ENCODE results near the gene IRAK3. TPM values are rescaled to one million over a fixed set of nuclear protein-coding genes. Genes with fewer than 3 reads are reported as not detected.

Gene IRAK3
- polyA plus RNA-seq, 6 donors from 2014 or later, result 1.7 to 7.3 (median 2.1) TPM; not detected in 1

GRCh38 chr12:66258011-66258410, 69.0 kb downstream of the IRAK3 start:
- H3K27ac Mint-ChIP-seq, result no peak overlapping the region
- DNase-seq, result no peak
- H3K4me1 Mint-ChIP-seq, result no peaks in the 10 kb centered on the region
- no peaks in the 10 kb centered on the region for H3K9me3 Mint-ChIP-seq
- no peak for ATAC-seq (ENCODE audit: low read depth in 2 of 2)
- H3K27me3 Mint-ChIP-seq, result no peaks in the 10 kb centered on the region
- no peak overlapping the region for H3K4me3 Mint-ChIP-seq
- no peaks in the 10 kb centered on the region for H3K36me3 Mint-ChIP-seq

- peaks cover 0 to 11% (median 7%) of the 10 kb centered on the region in 3 donors for H3K27me3 Mint-ChIP-seq
- no peak overlapping the region for H3K4me3 Mint-ChIP-seq
- no peaks in the 10 kb centered on the region for H3K4me1 Mint-ChIP-seq
- ATAC-seq (ENCODE audit: low read depth in 2 of 2) (no peak), DNase-seq (no peak)
- H3K36me3 Mint-ChIP-seq, result no peaks in the 10 kb centered on the region
- H3K27ac Mint-ChIP-seq, result peak overlapping the region in 1 of 6 donors; percentile 75
- no peaks in the 10 kb centered on the region for H3K9me3 Mint-ChIP-seq
Observed at GRCh38 chr12:66262737-66263136, 73.7 kb downstream of the IRAK3 start.

GRCh38 chr12:66268562-66268961, 79.5 kb downstream of the IRAK3 start:
- Mint-ChIP-seq H3K9me3 (no peaks in the 10 kb centered on the region), H3K27me3 (peaks cover 0 to 11% (median 7%) of the 10 kb centered on the region in 3 donors), H3K36me3 (no peaks in the 10 kb centered on the region), H3K27ac (no peak overlapping the region), H3K4me3 (no peak overlapping the region), H3K4me1 (no peaks in the 10 kb centered on the region)
- DNase-seq (no peak), ATAC-seq (ENCODE audit: low read depth in 2 of 2) (peak; percentile 47 to 65)

GRCh38 chr12:66269142-66269541, 80.1 kb downstream of the IRAK3 start:
- Mint-ChIP-seq H3K4me1 (no peaks in the 10 kb centered on the region), H3K36me3 (no peaks in the 10 kb centered on the region), H3K27me3 (peaks cover 0 to 7% (median 7%) of the 10 kb centered on the region in 3 donors), H3K27ac (no peak overlapping the region), H3K9me3 (no peaks in the 10 kb centered on the region), H3K4me3 (no peak overlapping the region)
- ATAC-seq (ENCODE audit: low read depth in 2 of 2) (no peak), DNase-seq (no peak)

- no peaks in the 10 kb centered on the region for H3K36me3 Mint-ChIP-seq
- no peaks in the 10 kb centered on the region for H3K4me1 Mint-ChIP-seq
- DNase-seq (peak; percentile 7), ATAC-seq (ENCODE audit: low read depth in 2 of 2) (peak in 1 of 2 donors; percentile 48)
- no peaks in the 10 kb centered on the region for H3K9me3 Mint-ChIP-seq
- H3K4me3 Mint-ChIP-seq, result no peak overlapping the region
- H3K27me3 Mint-ChIP-seq, result no peaks in the 10 kb centered on the region
- H3K27ac Mint-ChIP-seq, result no peak overlapping the region
Observed at GRCh38 chr12:66269757-66270383, 80.9 kb downstream of the IRAK3 start.

- Mint-ChIP-seq H3K4me3 (no peak overlapping the region), H3K36me3 (no peaks in the 10 kb centered on the region), H3K4me1 (no peaks in the 10 kb centered on the region), H3K27me3 (no peaks in the 10 kb centered on the region), H3K27ac (no peak overlapping the region), H3K9me3 (no peaks in the 10 kb centered on the region)
- no peak for DNase-seq
- no peak for ATAC-seq (ENCODE audit: low read depth in 2 of 2)
Observed at GRCh38 chr12:66270613-66271012, 81.6 kb downstream of the IRAK3 start.

- H3K9me3 Mint-ChIP-seq, result no peaks in the 10 kb centered on the region
- no peak overlapping the region for H3K4me3 Mint-ChIP-seq
- peaks cover 0 to under 1% of the 10 kb centered on the region in 2 donors for H3K36me3 Mint-ChIP-seq
- no peaks in the 10 kb centered on the region for H3K4me1 Mint-ChIP-seq
- DNase-seq (no peak), ATAC-seq (ENCODE audit: low read depth in 2 of 2) (no peak)
- peaks cover under 1 to 2% (median under 1%) of the 10 kb centered on the region in 3 donors for H3K27me3 Mint-ChIP-seq
- H3K27ac Mint-ChIP-seq, result no peak overlapping the region
Observed at GRCh38 chr12:66272650-66273049, 83.6 kb downstream of the IRAK3 start.

GRCh38 chr12:66273147-66273546, 84.1 kb downstream of the IRAK3 start:
- Mint-ChIP-seq H3K9me3 (no peaks in the 10 kb centered on the region), H3K36me3 (peaks cover 0 to 4% of the 10 kb centered on the region in 2 donors), H3K27me3 (peaks cover 4 to 7% (median 5%) of the 10 kb centered on the region in 3 donors), H3K4me3 (no peak overlapping the region), H3K4me1 (no peaks in the 10 kb centered on the region), H3K27ac (no peak overlapping the region)
- DNase-seq (no peak), ATAC-seq (ENCODE audit: low read depth in 2 of 2) (no peak)

GRCh38 chr12:66275040-66275439, 86.0 kb downstream of the IRAK3 start:
- no peak overlapping the region for H3K27ac Mint-ChIP-seq
- H3K27me3 Mint-ChIP-seq, result peaks cover 4 to 12% (median 9%) of the 10 kb centered on the region in 3 donors
- H3K9me3 Mint-ChIP-seq, result no peaks in the 10 kb centered on the region
- no peaks in the 10 kb centered on the region for H3K4me1 Mint-ChIP-seq
- DNase-seq, result no peak
- peaks cover 0 to 4% of the 10 kb centered on the region in 2 donors for H3K36me3 Mint-ChIP-seq
- no peak for ATAC-seq (ENCODE audit: low read depth in 2 of 2)
- no peak overlapping the region for H3K4me3 Mint-ChIP-seq

GRCh38 chr12:66279123-66279712, 90.2 kb downstream of the IRAK3 start:
- H3K4me3 Mint-ChIP-seq, result no peak overlapping the region

GRCh38 chr12:66280561-66280960, 91.5 kb downstream of the IRAK3 start:
- peaks cover 4 to 11% (median 6%) of the 10 kb centered on the region in 7 donors for H3K9me3 Mint-ChIP-seq
- H3K4me1 Mint-ChIP-seq, result peaks cover 0 to 3% (median 0%) of the 10 kb centered on the region in 3 donors
- H3K36me3 Mint-ChIP-seq, result peaks cover 0 to 4% of the 10 kb centered on the region in 2 donors
- no peak for DNase-seq
- no peak for ATAC-seq (ENCODE audit: low read depth in 2 of 2)
- no peak overlapping the region for H3K27ac Mint-ChIP-seq
- peaks cover 4 to 30% (median 23%) of the 10 kb centered on the region in 3 donors for H3K27me3 Mint-ChIP-seq
- no peak overlapping the region for H3K4me3 Mint-ChIP-seq

More at GRCh38 chr12:66279123-66279712, 90.2 kb downstream of the IRAK3 start:
- peaks cover 0 to 4% of the 10 kb centered on the region in 2 donors for H3K36me3 Mint-ChIP-seq
- no peak for ATAC-seq (ENCODE audit: low read depth in 2 of 2)
- no peak for DNase-seq
- H3K4me1 Mint-ChIP-seq, result peaks cover 0 to 3% (median 0%) of the 10 kb centered on the region in 3 donors
- H3K27ac Mint-ChIP-seq, result no peak overlapping the region
- H3K9me3 Mint-ChIP-seq, result peaks cover 4 to 11% (median 6%) of the 10 kb centered on the region in 7 donors
- peaks cover 4 to 30% (median 23%) of the 10 kb centered on the region in 3 donors for H3K27me3 Mint-ChIP-seq

- no peak for DNase-seq
- Mint-ChIP-seq H3K4me1 (peaks cover 0 to 3% (median 0%) of the 10 kb centered on the region in 3 donors), H3K4me3 (no peak overlapping the region), H3K36me3 (peaks cover 0 to 4% of the 10 kb centered on the region in 2 donors), H3K27ac (no peak overlapping the region), H3K9me3 (peaks cover 4 to 11% (median 6%) of the 10 kb centered on the region in 7 donors), H3K27me3 (peaks cover 4 to 30% (median 23%) of the 10 kb centered on the region in 3 donors)
- no peak for ATAC-seq (ENCODE audit: low read depth in 2 of 2)
Observed at GRCh38 chr12:66282244-66282643, 93.2 kb downstream of the IRAK3 start.

- Mint-ChIP-seq H3K27me3 (peaks cover 0 to 19% (median 9%) of the 10 kb centered on the region in 3 donors), H3K4me1 (no peaks in the 10 kb centered on the region), H3K9me3 (no peaks in the 10 kb centered on the region), H3K36me3 (no peaks in the 10 kb centered on the region), H3K4me3 (no peak overlapping the region), H3K27ac (peak overlapping the region in 1 of 6 donors; percentile 75)
- ATAC-seq (ENCODE audit: low read depth in 2 of 2) (no peak), DNase-seq (no peak)
Observed at GRCh38 chr12:66287275-66287674, 98.3 kb downstream of the IRAK3 start.

GRCh38 chr12:66288121-66288520, 99.1 kb downstream of the IRAK3 start:
- no peaks in the 10 kb centered on the region for H3K4me1 Mint-ChIP-seq
- DNase-seq, result no peak
- H3K27ac Mint-ChIP-seq, result no peak overlapping the region
- H3K9me3 Mint-ChIP-seq, result peaks cover 0 to 2% (median 0%) of the 10 kb centered on the region in 7 donors
- ATAC-seq (ENCODE audit: low read depth in 2 of 2), result no peak
- H3K36me3 Mint-ChIP-seq, result no peaks in the 10 kb centered on the region
- H3K4me3 Mint-ChIP-seq, result no peak overlapping the region
- H3K27me3 Mint-ChIP-seq, result peaks cover 0 to 13% (median 10%) of the 10 kb centered on the region in 3 donors

Data from naive B cell (primary cell).